ENCODE measurements around the gene SHQ1. TPM values are rescaled to one million over a fixed set of nuclear protein-coding genes. Genes with fewer than 3 reads are reported as not detected.

SHQ1 gene
- total RNA-seq, 3 donors from 2014 or later = 18.1 to 31.6 (median 21.4) TPM

- intact Hi-C loops (cut with DNase I, micrococcal nuclease) = no loop called here
- TF ChIP-seq CTCF (IDR thresholded peaks at IDR 0.05) = no peak
- DNase-seq = no peak
- Histone ChIP-seq H3K4me3 (no peak overlapping the region), H3K4me1 (ENCODE audit: low read depth) (peaks cover 19% of the 10 kb centered on the region), H3K9me3 (no peaks in the 10 kb centered on the region), H3K36me3 (ENCODE audit: low read depth) (no peaks in the 10 kb centered on the region)
- peak; percentile 65 for ATAC-seq
Measured at GRCh38 chr3:72756900-72757299, 91.3 kb downstream of the SHQ1 start.

DNA sequence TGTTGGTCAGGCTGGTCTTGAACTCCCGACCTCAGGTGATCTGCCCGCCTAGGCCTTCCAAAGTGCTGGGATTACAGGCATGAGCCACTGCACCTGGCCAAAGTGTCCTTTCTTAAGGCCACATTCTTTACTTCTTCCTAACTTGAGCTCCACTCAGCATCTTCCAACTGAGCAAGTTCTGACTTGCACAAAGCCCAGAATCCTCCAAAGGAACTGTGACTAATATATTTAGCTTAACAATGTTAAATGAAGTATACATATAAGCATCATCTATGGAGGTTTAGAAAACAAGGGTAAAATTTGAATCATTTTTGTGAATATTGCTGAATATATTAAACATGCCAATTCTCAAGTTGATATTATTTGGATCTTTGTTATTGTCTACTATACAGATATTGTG, 93.7 kb downstream of the SHQ1 start:
- DNase-seq = no peak
- Histone ChIP-seq H3K4me3 (no peak overlapping the region), H3K4me1 (ENCODE audit: low read depth) (peaks cover 14% of the 10 kb centered on the region), H3K9me3 (no peaks in the 10 kb centered on the region), H3K36me3 (ENCODE audit: low read depth) (no peaks in the 10 kb centered on the region)
- TF ChIP-seq CTCF (IDR thresholded peaks at IDR 0.05) = no peak
- intact Hi-C loops (cut with DNase I, micrococcal nuclease) = no loop called here
- no peak for ATAC-seq

DNA sequence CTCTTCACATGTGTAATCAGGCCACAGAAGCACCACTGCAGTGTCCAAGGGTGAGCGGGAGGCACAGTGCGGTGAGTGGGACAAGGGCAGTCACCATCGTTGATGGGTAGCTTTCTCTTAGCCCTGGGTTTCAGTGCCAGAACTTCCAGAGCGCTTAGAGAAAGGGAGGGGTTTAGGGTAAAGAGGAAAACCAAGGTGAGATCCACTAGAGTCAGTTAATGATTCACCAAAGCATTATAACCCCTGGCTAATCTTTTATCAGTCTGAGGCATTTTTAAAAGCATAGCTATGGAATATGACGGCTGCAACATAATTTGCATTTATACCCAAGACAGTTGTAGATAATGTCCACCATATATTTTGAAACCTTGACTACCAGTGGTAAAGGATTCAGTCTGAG, 94.8 kb downstream of the SHQ1 start:
- no peak for TF ChIP-seq CTCF (IDR thresholded peaks at IDR 0.05)
- no peak overlapping the region for H3K4me3 ChIP-seq
- intact Hi-C loops (cut with DNase I, micrococcal nuclease) = no loop called here
- H3K9me3 ChIP-seq = no peaks in the 10 kb centered on the region
- ATAC-seq (peak; percentile 92), DNase-seq (peak in 2 of 3 donors; percentile 52 to 59)
- no peaks in the 10 kb centered on the region for H3K36me3 ChIP-seq (ENCODE audit: low read depth)
- peaks cover 14% of the 10 kb centered on the region for H3K4me1 ChIP-seq (ENCODE audit: low read depth)

- no peak for TF ChIP-seq CTCF (IDR thresholded peaks at IDR 0.05)
- H3K9me3 ChIP-seq = no peaks in the 10 kb centered on the region
- H3K4me1 ChIP-seq (ENCODE audit: low read depth) = peaks cover 13% of the 10 kb centered on the region
- H3K36me3 ChIP-seq (ENCODE audit: low read depth) = no peaks in the 10 kb centered on the region
- H3K4me3 ChIP-seq = no peak overlapping the region
- ATAC-seq (no peak), DNase-seq (no peak)
- intact Hi-C loops (cut with DNase I, micrococcal nuclease) = no loop called here
Measured at GRCh38 chr3:72750405-72750965, 97.8 kb downstream of the SHQ1 start.

DNA sequence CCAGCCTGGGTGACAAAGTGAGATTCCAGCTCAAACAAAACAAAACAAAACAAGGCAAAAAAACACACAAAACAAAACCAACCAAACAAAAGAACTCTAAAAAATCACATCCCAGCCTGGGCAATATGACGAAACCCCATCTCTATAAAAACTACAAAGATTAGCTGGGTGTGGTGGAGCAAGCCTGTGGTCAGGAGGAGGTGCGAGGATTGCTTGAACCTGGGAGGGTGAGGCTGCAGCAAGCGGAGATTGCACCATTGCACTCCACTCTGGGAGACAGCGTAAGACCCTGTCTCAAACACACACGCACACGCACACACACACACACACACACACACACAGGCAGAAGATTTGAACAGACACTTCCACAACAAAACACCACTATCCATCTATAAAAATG, 99.6 kb downstream of the SHQ1 start:
- intact Hi-C loops (cut with DNase I, micrococcal nuclease) = no loop called here
- peak; percentile 65 for ATAC-seq
- TF ChIP-seq CTCF (IDR thresholded peaks at IDR 0.05) = no peak
- Histone ChIP-seq H3K4me3 (no peak overlapping the region), H3K36me3 (ENCODE audit: low read depth) (no peaks in the 10 kb centered on the region), H3K4me1 (ENCODE audit: low read depth) (peaks cover 6% of the 10 kb centered on the region), H3K9me3 (no peaks in the 10 kb centered on the region)
- DNase-seq = no peak

Data from mucosa of descending colon (tissue), 3 donors.